ENCODE data around the gene MAN1A1.

MAN1A1 gene

GRCh38 chr6:119201480-119201879 lies 148.1 kb downstream of the MAN1A1 start:
- TF ChIP-seq CTCF (conservative IDR thresholded peaks at IDR 0.05): no peak
- H3K27ac ChIP-seq: peak overlapping the region; percentile 71

DNA sequence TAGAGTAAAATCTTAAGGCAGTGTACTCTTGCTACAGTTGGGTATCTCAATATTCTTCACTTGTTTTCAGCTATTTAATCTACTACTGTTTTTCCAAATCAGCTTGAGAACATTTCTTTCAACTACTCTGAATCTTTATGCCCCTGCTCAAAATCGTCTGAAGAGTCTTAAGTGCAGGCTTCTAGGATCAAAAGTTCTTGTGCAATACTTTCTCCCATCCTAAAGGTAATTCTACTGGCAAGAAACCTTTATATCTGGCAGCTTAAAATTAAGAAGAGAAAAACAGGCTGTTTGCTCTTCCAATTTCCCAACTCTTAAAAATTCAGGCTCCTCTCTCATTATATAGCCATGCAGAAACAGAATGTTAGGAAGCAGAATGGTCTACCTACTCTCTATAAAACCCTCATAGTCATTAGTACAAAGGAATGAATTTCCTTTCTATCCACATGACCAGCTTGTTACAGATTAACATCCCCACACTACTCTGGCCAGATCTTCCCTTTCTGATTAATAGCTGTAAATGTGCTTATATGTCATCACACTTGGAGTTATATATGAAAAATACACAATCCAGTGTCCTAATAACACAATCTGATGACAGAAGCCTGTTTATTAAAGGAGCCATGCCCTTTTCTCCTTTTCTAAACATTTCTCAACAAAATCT lies 148.9 kb downstream of the MAN1A1 start:
- TF ChIP-seq CTCF (conservative IDR thresholded peaks at IDR 0.05): no peak
- peak overlapping the region; percentile 71 for H3K27ac ChIP-seq

DNA sequence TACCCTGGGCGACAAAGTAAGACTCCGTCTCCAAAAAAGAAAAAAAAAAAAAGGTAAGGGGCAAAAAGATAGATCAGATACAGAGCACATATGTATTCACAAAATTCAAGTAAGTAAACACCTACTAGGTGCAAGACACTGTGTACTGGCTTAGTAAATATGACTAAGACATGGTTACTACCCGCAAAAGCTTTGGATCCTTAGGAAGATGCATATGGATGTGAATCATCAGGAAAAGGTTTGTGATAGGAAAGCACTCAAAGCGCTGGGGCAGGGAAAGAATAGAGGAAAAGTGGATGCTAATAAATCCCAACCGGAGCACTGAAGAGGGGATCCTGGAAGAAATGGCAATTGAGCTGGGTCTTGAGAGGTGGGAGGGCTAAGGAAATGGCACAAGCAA lies 152.3 kb downstream of the MAN1A1 start:
- H3K27ac ChIP-seq: no peak overlapping the region; the same call in 1 of the 2 replicates
- no peak for TF ChIP-seq CTCF (conservative IDR thresholded peaks at IDR 0.05)

- H3K27ac ChIP-seq: peak overlapping the region; percentile 54
- no peak for TF ChIP-seq CTCF (conservative IDR thresholded peaks at IDR 0.05)
These were observed 152.8 kb downstream of the MAN1A1 start for GRCh38 chr6:119196715-119197114.

DNA sequence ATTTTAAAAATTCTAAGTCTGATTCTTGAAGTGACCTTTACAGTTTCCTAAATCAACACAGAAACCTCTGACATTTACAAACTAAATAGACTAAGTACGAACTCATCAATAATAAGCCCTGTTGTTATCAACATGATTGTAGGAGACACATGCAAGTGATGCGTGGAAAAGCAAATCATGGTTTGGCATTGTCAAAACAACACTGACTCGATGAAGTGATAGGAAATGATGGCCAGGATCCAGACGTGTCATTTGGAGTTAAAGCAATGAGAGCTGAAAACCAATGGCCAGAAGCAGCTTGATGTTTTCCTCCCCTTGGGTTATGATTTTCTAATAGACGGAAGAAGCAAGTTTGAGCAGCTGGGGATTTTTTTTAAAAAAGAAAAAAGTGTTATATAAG lies 153.7 kb downstream of the MAN1A1 start:
- peak overlapping the region; percentile 54 for H3K27ac ChIP-seq

GRCh38 chr6:119195204-119195603 lies 154.4 kb downstream of the MAN1A1 start:
- H3K27ac ChIP-seq: peak overlapping the region; percentile 54
- no peak for TF ChIP-seq CTCF (conservative IDR thresholded peaks at IDR 0.05)

More for the DNA sequence above, 153.7 kb downstream of the MAN1A1 start:
- no peak for TF ChIP-seq CTCF (conservative IDR thresholded peaks at IDR 0.05)

DNA sequence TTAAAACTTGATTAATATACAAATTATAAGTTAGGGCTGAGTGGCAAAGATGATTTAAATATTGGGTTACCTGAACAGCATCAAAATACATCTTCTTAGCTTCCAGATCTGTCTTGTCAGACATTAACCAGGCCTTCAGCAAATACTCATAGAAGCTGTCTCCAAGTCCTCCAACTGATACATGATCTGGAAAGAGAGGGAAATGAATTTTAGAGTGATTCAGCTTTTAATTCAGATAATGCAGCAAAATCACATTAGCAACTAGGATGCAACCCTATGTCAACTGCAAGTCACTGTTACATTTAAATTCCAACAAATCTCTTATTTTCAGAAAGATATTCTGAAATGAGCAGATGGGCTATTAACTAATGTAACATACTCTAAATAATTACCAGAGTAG lies 155.9 kb downstream of the MAN1A1 start:
- H3K27ac ChIP-seq: no peak overlapping the region
- no peak for TF ChIP-seq CTCF (conservative IDR thresholded peaks at IDR 0.05)
